Fibroblast of skin of scalp (primary cell): Measurements from ENCODE around the gene INO80.
A peak's percentile ranks its signal among the peaks of the same experiment; 100 is the strongest.
"Not testable (repeated sequence)": the region's sequence is repeated elsewhere in the genome, so short reads cannot be mapped to it uniquely, and the experiment has no call there.

Experiments
- DNase-seq: peaks from one replicate; pipeline ENCODE4 v3.0.0-alpha.2; 2013

INO80 gene

DNA sequence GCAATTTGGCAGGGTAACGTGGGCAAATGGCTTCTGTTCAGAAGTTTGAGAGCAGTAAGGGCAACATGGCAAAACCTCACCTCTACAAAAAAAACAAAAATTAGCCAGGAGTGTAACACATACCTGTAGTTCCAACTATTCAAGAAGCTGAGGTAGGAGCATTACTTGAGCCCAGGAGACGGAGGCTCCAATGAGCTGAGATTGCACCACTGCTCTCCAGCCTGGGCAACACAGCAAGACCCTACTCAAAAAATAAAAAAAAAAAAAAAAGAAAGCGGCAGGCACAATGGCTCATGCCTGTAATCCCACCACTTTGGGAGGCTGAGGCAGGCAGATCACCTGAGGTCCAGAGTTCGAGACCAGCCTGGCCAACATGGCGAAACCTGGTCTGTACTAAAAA lies 5.9 kb upstream of the INO80 start:
- no peak for DNase-seq

DNA sequence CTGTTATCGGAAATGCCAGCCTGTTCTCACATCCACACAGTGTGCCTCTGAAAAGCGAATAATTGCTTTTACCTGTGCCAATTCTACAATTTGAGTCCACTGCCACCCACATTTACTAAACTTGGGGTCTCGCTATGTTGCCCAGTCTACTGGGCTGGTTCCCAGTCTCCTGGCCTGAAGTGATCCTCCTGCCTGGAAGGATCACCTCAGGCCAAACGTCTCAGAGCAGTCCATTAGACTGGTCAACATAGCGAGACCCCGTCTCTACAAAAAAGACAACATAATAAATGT lies 827 bp upstream of the INO80 start:
- DNase-seq = no peak

DNA sequence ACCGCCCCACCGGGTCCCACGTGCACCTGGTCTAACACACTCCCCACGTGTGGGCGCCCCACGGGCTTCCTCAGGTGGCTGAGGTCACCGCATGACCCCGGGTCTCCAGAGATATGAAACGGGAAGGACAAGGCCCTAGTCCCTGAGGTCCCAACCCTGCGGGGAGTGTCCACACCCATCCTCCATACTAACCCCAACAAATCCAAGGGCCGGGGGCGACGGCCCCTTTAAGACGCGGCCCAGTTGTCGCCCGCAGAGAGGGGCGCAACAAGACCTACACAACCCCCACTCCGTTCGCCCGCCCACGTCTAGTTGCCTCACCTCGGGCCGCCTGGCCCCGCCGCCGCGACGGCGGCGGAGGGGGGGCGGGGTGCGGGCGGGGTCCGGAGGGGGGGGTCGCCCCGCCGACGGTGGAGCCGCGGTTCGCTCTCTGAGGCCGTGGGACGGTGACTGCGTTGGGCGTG lies 396 bp downstream of the INO80 start:
- DNase-seq = peak; percentile 70

DNA sequence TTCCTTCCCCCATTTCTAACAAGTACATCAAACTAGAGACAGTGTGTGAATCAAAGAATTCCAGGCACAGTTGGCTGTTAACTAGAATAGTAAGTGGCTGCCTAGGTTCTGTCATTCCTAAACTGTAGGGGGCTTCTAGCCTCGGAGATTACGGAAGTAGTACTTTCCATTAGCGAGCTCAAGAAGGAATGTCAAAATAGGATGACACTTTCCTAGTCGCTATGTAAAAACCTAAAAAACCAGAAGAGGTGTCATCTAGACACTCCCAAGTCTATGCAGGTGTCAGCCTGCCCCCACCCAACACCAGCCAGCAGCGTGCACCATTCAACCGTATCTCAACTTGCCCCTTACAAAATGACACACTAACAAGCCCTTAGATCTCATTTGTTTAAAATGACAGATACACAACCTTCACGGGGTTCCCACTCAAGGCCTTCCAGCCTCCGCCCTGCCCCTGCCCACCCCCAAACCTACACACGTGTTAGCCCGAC lies 874 bp downstream of the INO80 start:
- DNase-seq = peak; percentile 73

DNA sequence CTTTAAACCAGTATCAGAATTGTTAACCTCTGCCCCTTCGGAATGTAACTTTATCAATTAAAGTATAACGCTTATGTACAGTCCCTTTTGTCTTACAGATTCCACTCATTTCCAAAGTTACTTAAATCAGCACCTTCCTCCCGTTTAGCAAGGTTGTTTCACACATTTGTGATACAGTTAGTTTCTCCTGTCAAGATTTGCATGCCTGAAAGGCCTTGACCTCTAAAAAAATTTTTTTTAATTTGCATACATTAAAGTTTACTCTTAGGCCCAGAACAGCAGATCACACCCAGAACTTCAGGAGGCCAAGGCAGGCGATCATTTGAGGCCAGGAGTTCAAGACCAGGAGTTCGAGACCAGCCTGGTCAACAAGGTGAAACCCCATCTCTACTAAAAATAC lies 9.1 kb downstream of the INO80 start:
- DNase-seq = no peak

DNA sequence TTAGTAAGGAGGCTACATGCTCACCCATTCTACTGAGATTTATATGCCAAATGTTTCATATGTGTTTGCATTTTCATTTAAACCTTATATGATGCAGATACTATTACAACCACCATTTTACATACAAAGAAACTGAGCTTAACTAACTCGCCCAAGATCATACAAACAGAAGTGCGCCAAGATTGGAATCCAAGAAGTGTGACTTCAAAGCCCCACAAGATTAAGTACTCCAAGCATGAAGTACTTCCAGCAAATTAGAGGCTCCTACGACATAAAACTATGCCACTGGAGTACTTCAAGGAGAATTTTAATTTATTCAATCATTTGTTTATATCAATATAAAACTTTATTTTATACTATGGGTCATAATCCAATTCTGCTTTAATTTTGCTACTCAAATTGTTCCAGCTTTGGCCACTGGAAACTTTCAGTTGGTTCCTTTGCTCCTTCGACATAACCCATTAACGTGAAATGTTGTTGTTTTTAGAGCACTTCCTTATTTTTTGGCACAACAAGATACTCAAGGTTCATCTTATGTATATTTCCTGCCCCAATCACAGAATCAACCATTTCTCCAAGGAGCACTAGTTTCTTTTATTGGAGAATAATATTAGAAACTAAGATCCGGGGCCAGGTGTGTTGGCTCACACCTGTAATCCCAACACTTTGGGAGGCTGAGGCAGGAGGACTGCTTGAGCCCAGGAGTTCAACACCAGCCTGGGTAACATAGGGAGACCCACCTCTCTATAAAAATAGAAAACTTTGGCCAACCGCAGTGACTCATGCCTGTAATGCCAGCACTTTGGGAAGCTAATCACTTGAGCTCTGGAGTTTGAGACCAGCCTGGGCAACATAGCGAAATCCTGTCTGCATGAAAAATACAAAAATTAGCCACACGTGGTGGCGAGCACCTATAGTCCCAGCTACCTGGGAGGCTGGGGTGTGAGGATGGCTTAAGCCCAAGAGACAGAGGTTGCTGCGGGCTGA lies 10.4 kb downstream of the INO80 start:
- DNase-seq = no peak

DNA sequence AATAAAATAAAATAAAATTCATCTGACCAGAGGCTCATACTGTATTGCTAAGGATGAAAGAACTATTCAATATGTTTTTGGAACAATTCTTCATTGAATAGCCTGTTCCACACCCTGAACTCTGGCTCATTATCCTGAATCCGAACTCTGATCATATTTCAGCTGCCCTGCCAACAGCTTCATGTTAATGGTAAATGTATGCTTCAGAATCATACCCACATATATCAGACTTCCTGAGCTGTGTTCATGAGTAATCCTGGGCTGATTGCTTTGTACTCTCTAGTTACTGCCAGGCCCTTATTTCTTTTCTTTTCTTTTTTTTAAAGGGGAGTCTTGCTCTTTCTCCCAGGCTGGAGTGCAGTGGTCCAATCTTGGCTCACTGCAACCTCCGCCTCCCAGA lies 11.8 kb downstream of the INO80 start:
- peak; percentile 25 for DNase-seq

DNA sequence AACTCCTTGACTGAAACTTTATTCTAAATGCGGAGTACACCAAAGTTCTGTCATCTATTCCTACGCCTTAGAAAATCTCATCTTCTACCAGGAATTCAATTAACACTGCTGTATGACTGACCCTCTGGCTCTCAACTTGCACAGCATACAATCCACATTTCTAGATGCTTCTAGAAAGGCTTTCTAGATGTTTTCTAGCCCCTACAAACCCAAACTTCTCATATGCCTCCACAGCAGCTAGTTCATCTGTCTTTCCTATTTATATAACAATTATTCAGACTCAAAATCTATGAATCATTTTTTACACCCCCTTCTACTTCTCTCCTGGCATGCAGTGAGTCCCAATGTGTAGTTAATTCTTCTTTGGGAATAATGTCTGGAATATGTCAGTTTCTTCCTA lies 13.2 kb downstream of the INO80 start:
- DNase-seq = no peak

DNA sequence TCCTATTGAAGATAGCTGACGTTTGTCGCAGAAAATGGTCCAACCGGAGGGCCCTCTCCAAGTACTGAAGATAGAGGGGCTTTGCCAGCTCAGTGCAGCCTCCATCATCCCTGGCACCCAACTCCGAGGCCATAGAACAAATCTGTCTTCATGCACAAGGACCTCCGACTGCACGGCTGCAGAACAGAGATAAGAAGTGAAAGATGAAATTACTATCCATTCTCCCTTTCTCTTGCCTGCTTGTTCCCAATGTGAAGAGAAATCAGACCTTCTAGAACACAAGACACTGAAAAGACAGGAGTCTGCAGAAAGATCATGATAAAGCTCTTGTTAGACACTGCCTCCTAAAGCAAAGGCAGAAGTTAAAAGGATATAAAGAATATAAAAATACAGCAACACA lies 19.9 kb downstream of the INO80 start:
- no peak for DNase-seq

DNA sequence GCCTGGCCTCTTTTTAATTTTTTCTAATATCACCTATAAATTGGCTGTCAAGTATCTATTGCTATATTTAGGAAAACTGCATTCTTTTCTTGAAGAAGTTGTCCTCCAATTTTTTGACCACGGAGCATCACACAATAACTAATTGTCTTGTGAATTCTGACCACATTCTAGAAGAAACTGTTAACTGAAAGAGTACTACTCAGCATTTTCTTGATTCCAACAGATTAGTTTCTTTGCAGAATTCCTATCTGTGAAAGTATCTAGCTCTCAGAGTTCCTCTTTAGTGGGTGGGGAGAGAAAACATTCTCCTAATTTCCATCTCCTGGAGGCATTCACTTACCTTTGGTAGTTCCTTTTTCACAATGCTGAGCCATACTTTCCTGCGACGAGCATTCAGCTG lies 31.1 kb downstream of the INO80 start:
- no peak for DNase-seq

DNA sequence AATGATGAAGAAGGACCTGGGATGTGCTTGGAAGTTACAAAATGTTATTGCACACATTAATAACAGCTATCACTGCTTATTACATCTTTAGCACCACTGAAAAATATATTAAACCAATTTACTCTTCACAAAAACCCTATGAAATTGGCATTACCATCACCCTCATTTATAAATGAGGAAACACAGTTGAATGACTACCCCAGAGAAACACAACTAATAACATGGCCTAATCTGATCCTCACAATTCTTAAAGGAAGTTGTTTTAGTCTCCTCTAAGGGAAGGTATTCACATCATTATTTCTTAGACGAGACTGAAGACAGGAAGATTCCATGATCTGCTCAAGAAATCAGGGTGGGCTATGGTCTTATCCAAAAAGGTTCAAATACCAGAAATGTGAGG lies 35.9 kb downstream of the INO80 start:
- no peak for DNase-seq

DNA sequence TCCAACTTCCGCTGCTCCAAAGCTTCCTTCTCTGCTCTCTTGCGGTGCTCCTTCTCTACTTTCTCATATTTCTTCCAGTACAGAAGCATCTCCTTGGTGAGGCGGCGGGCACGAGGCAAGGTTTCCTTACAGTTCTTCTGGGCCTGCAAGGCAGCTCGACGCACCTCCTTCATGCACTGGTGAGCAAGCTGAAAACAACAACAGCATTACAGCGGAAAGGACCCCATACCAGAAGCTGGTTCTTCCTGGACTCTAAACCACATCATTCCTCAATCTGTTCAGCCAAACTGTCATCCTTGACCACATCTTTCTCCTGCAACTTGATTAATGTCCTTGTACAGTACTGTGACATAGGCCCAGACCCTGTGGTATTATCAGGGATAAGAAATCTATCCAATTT lies 36.4 kb downstream of the INO80 start:
- no peak for DNase-seq

DNA sequence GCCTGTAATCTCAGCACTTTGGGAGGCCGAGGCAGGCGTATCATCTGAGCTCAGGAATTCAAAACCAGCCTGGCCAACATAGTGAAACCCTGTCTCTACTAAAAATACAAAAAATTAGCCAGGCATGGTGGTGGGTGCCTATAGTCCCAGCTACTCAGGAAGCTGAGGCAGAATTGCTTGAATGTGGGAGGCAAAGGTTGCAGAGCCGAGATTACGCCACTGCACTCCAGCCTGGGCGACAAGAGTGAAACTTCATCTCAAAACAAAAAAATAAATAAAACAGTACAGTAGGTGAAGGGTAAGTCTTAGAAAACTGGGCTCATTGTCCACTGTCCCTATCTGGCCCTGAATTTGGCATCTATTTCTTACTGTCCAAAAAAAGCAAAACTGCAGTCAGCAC lies 37.2 kb downstream of the INO80 start:
- DNase-seq = not testable (repeated sequence)

DNA sequence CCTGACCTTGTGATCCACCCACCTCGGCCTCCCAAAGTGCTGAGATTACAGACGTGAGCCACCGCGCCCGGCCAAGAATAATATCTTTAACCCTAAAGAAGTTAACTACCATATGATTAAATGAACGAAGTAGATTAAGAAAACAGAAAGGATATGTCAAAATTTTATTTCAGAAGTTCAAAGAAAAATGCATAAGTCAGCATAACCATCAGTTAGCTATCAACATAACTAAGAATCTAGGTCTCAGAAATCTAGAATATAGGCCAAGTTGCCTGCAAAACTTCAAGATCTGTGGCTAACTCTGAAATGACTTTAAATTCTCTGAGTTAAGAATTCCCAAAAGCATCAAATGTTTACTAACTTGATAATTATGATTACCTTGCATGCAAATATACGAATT lies 38.0 kb downstream of the INO80 start:
- no peak for DNase-seq

DNA sequence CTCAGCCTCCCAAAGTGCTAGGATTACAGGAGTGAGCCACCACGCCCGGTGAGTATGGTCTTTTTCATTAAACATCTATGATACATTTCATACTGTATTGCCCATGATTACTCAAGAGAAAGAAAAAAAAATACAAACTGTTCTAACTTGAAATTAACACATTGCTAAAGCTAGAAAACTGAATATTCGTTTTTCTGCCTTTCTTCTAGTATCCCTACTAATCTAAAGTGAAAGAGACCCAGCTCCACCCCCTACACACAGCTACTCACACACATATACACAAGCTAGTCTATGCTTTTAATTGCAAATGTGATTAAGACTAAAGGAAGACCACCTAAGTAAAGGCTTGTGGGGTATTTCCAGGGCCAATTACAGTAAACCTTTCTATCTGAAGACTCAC lies 43.1 kb downstream of the INO80 start:
- DNase-seq = no peak

DNA sequence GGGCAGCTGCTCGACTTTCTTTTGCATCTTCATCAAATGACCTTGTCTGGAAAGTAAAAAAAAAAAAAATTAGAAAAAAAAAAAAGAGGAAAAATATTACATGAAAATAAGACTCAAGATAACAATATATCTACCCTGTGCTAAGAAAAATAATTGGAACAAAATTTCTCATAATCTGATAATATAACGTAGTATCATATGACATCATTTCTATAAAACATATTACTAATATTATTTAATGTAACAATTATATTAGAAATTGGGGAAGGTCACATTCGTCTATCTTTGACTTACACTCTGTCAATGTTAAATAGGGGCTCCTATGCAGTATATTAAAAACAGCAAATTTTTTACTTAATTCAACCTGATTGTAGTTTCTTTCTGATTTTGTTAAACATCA lies 44.1 kb downstream of the INO80 start:
- no peak for DNase-seq

DNA sequence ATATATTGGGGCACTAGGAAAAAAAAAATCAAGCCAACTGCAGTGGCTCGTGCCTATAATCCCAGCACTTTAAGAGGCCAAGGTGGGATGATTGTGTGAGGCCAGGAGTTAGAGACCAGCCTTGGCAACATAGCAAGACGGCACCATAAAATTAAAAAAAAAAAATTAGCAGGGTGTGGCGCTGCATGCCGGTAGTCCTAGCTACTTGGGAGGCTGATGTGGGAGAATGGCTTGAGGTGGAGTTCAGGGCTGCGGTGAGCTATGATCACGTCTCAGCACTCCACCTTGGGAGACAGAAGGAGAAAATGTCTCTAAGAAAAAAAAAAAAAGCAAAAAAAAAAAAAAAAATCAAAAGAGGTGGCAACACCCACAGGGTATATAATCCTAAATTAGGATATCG lies 49.6 kb downstream of the INO80 start:
- no peak for DNase-seq

DNA sequence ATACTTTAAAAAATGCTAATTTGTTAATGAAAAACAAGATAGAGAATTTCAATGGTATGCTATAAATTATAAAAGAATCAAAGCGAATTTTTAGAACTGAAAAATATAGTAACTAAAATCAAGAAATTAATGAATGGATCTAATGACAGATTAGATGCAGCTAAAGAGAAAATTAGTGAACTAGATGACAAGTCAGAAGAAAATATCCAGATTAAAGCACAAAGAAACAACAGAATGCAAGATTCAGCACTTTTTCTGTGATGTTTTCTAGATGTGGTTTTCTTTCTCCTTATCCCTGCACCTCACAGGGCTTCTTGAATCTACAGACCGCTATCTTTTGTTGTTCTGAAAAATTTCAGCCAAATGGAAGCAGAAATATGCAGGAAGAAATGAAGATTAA lies 54.4 kb downstream of the INO80 start:
- DNase-seq = no peak

DNA sequence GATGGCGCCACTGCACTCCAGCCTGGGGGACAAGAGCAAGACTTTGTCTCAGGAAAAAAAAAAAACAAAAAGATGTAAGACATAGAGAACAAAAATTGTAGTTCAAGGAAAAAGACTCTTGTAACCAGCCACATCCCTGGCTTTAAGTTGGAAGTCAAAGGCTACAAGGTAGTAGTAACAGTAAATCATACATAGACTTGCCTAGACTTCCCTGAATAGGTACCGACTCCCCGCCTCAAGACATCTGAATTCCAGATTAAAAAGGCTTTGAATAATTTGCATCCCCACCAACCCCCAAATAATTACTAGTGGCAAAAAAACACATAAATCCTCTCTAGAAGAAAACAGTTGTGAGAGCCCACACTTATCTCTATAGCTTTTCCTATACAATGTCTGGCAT lies 55.6 kb downstream of the INO80 start:
- DNase-seq = no peak

DNA sequence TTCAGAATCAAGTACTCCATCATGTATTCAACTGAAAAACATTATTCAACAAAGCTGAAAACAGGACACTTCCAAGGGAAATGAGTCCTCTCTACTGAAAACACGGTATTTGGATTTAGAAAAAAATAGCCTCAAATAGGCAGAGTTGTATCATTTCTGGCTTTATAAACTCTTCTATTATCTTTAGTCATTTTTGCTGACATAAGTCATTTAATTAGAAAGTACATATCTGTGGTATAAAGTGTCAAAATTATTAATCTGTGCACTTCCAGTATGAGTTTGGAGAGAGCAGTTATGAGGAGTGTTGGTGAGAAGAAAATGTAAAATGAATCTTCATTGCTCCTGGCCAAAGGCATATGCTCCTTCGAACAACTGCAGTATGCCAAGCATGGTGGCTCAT lies 59.3 kb downstream of the INO80 start:
- DNase-seq = no peak

DNA sequence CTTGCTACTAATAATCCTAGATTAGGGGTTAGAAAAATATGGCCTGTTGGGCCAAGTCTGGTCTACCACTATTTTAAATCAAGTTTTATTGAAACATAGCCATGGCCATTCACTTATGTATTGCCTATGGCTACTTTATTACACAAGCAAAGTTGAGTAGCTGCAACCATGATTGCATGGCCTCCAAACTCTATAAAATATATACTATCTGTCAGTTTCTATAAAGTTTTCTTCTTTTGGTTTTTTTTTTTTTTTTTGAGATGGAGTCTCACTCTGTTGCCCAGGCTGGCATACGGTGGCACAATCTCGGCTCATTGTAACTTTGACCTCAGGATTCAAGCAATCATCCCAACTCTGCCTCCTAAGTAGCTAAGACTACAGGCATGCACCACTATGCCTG lies 60.4 kb downstream of the INO80 start:
- DNase-seq = no peak

DNA sequence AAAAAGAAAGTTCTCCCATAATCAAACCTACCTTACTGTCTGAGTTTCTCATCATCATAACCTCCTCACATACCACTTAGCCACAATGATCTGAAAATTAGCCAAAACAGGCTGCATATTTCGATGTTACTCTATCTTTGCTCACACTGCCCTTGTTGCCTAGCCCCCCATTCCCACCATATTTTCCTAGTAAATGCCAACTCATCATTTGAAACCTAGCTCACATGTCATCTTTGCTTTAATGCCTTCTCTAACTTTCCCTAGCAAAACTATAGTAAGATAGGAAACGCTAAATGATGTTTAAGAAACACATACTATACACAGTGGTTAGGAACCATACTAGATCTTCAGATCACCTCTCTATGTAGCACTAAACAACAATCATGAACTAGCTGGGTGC lies 64.9 kb downstream of the INO80 start:
- peak; percentile 10 for DNase-seq

DNA sequence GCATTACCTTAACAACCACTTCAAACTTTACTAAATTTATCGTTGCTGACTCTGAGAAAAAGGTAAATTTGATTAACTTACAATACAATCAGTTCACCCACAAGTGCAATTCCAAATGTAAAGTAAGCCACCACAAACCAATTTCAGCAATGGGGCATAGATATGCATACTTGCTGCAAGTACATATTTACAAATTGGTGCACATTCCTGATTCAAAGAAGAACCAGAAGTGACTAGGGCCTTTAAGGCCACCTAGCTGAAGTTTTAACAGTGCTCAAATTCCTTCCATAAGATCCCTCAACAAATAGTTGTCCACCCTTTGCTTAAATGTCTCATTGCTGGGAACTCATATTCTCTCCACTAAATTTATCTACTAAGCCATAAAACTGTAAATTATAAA lies 67.2 kb downstream of the INO80 start:
- no peak for DNase-seq

DNA sequence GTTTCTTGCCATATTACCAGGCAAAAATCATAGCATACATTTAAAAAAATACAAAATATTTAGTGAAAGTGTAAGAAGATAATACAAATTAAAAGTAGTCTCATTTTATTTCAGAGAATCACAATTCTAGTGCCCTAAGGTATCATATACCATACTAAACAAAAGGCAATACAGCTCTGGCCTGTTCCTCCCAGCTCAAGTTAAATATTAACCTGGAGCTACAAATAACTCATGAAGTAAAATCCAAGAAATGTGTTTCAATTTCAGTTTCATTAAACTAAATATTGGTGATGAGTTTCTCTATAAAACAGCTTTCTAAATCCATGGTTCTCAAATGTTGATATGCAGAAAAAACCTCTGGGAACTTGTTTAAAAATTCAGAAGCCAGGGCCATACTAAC lies 67.7 kb downstream of the INO80 start:
- no peak for DNase-seq

DNA sequence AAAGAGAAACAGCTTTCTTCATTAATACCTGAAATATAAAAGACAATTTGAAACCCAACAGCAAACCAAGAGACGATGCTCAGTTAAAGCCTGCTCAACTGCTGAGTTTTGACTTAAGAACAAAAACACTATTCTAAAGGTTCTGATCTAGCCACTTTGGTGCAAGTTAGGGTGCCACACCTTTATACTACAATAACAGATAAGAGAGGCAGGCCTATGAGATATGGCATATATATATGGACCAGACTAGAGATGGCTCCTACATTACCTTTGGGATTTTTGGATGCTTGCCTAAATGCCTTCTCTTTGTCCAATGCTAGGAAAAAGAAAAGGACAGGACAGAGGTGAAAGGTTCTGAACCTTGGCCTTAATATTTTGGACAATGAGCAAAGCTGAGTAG lies 68.6 kb downstream of the INO80 start:
- DNase-seq = no peak
